Fibroblast of villous mesenchyme (primary cell): ENCODE results near the gene CORIN. TPM values are rescaled to one million over a fixed set of nuclear protein-coding genes. Genes with fewer than 3 reads are reported as not detected.
"Not testable (repeated sequence)": the region's sequence is repeated elsewhere in the genome, so short reads cannot be mapped to it uniquely, and the experiment has no call there.

Source experiments
- DNase-seq: peaks from one replicate; pipeline ENCODE4 v3.0.0-alpha.2; 2010; ENCODE audit warnings: low read depth
- H3K4me3 ChIP-seq: 2 replicates; pipeline ENCODE4 v1.5.1; 2011; ENCODE audit warnings: low read depth, mild to moderate bottlenecking, low read length
- total RNA-seq: library from RNA; depleted of rRNA; stranded (reverse); fragments of >200 nt; gene quantifications from 2 replicates; pipeline ENCODE4 v1.2.3, GENCODE V29; 2012
- TF ChIP-seq, protein P1 (sequence below): IDR thresholded peaks from 2 replicates; pipeline ENCODE4 v1.5.1; 2012; ENCODE audit warnings: low read depth, mild to moderate bottlenecking, low read length; ENCODE audit not compliant: insufficient read depth

Gene CORIN
- total RNA-seq, 1 donor = 5.6 TPM

DNA sequence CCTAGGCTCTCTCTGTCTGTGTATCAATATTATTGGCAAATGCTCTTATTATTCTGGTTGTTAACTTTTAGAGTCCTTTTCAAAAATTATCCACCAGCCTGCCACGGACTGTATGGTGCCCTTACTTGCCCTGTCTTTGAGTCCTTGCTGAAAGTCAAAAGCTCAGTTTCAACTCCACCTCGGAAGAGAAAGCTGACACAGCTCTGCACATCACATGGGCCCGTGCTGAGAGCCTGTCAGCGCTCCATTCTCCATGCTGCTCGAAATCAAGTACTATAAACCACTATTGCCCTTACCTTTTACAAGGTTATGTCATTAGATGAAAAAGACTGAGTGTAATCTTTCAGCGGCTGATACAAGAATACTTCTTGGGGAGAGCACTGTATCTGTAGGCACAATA, 141.0 kb downstream of the CORIN start:
- TF ChIP-seq, protein P1, sequence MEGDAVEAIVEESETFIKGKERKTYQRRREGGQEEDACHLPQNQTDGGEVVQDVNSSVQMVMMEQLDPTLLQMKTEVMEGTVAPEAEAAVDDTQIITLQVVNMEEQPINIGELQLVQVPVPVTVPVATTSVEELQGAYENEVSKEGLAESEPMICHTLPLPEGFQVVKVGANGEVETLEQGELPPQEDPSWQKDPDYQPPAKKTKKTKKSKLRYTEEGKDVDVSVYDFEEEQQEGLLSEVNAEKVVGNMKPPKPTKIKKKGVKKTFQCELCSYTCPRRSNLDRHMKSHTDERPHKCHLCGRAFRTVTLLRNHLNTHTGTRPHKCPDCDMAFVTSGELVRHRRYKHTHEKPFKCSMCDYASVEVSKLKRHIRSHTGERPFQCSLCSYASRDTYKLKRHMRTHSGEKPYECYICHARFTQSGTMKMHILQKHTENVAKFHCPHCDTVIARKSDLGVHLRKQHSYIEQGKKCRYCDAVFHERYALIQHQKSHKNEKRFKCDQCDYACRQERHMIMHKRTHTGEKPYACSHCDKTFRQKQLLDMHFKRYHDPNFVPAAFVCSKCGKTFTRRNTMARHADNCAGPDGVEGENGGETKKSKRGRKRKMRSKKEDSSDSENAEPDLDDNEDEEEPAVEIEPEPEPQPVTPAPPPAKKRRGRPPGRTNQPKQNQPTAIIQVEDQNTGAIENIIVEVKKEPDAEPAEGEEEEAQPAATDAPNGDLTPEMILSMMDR = no peak
- H3K4me3 ChIP-seq = no peak overlapping the region
- DNase-seq = no peak

DNA sequence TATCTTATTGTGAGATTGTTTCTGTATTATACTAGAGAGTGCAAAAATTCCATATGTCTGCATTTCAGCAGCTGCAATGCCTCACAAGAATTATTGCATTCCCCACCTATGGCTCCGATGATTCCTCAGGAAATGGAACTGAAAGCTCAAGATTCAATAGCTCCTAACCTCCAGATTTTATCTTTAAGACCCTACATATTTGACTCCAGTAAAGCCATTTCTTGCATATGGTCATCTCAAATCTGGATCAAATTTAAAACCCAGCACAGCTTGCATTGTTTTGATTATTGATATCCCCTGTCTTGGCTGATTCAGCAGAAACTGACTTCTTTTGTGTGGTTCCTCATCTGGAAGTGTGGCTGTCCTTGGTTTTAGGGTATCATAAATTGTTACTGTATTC, 142.6 kb downstream of the CORIN start:
- no peak for DNase-seq
- TF ChIP-seq, protein P1 = no peak
- no peak overlapping the region for H3K4me3 ChIP-seq

DNA sequence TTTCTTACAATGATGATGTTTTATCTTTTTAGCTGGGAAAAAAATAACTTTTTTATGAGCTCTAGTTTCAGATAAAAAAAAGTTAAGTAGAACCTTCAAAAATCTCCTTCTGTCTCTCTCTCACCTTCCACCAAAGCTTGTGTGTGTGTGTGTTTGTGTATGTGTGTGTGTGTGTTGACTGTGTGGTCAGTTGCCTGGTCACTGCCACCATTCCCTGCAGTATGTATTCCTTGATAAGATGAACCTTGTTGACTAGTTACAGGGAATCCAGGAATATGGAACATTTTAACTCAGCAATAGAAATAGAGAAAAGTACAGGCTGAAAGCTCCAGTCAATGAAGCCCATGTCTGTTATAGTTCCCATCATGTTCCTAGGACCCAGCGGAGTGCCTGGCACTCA, 143.5 kb downstream of the CORIN start:
- H3K4me3 ChIP-seq = no peak overlapping the region
- DNase-seq = no peak
- TF ChIP-seq, protein P1 = no peak

DNA sequence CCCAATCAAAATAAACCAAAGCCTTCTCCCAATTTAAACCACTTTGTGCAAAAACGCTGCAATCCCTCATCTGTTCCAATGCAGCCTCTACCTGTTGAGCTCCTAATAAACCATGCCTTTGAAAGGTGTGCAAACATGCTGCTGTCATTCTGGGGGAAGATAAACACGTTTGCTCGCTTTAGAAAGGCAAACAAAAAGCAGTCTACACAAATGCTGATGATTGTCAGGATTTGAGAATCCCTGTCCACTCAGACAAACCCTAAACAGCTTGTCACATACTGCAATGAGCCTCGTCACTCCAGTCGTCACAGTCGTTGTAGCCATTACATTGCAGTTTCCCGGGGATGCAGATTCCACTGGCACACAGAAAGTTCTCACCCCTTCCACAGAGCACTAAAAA, 145.2 kb downstream of the CORIN start:
- DNase-seq = no peak
- TF ChIP-seq, protein P1 = no peak
- no peak overlapping the region for H3K4me3 ChIP-seq

DNA sequence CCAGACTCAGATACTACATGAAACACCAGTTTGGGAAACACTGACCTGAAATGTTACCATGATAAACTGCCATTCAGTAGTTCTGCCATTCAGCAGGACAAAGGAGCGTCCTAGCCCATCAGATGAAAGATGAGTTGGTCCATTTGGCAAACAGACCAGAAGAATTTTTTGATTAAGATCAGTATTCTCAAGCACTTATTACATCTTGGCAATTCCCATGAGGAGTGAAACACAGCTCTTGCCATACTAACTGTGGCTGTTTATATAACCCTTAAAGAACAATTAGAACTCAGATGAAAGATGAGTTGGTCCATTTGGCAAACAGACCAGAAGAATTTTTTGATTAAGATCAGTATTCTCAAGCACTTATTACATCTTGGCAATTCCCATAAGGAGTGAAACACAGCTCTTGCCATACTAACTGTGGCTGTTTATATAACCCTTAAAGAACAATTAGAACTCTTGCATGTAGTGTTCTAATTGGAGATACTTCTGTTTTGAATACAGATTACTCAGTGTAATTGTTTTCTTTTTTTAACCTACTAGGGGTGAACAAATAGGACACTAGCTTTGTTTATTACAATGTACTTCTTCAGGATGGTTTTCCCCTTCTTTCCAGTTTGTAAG, 146.0 kb downstream of the CORIN start:
- H3K4me3 ChIP-seq = not testable (repeated sequence)

DNA sequence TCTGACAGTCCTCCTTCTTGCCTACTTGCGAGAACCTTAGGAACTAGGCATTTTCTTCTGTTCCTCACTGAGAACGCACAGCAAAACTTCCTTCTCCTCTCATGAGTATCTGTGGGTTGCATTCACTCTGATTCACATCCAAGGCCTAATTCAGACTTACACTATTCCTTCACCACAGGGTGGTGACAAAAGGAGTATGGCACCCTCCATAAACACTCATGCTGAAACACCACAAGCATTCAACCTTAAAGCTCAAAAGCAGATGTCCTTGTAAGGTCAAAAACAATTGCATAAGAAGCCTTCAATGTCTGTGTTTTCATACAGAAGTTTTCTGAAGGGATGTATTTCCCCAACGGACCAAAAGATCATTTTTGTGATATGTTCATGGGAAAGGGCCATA, 147.3 kb downstream of the CORIN start:
- no peak for DNase-seq
- TF ChIP-seq, protein P1 = no peak
- H3K4me3 ChIP-seq = no peak overlapping the region

More for the DNA sequence above, 146.0 kb downstream of the CORIN start:
- DNase-seq = not testable (repeated sequence)

DNA sequence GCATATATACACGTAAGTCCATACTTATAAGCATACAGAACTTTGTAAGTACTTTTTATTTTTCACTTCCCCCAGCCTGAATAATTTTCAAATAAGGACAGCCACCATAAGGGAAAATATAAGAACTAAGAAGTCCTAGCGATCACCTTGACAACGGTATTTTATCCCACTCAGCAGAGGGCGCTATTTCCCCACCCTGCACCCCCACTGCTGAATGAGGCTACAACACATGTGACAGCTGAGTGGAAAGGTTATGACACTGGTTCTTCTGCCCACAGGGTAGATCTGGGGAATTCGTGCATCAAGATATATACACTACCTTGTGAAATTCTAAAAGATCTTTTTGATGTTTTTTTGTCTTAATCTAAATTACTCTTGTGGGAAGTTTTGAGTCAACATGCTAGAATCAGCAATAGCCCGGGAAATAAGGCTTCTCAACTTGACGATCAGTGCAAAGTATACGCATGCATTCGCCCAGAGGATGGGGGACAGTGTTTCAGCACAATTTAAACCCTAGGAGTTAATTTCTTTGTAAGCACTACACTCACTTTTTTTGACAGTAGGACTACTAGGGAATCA, 151.5 kb downstream of the CORIN start:
- DNase-seq = peak; percentile 51
- TF ChIP-seq, protein P1 = peak; percentile 76
- no peak overlapping the region for H3K4me3 ChIP-seq
